ENCODE data around the gene C10orf143. TPM values are rescaled to one million over a fixed set of nuclear protein-coding genes. Genes with fewer than 3 reads are reported as not detected.
A peak's percentile ranks its signal among the peaks of the same experiment; 100 is the strongest.

The C10orf143 gene
- total and polyA plus RNA-seq, 2 of the 8 experiments (the other 6 are each of a cell fraction or from before 2014, with no cell fraction given): 1.6 to 2.0 TPM

DNA sequence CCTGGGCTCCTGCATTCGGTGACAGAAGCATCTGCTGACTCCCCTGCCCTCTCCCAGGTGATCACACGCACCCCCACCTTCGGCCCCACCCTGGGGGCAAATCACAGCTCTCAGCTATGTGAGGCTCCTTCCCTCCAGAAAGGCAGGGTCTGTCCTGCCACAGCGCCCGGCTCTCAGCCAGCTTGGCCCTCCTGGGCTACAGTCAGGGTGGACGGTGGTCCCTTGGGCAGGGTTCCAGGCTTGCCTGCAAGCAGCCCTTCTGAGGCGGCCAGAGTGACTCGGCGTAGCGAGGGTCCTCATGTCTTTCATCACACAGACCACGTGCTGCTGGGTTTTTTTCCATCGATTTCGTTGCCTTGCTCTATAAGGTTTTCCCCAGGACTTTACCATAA, 93.0 kb downstream of the C10orf143 start:
- no peak overlapping the region for H4K91ac ChIP-seq (replicated peaks; ENCODE audit: insufficient read length, low read length)
- ChIA-PET CTCF (ENCODE audit: partially characterized antibody) (no interaction called here), POLR2A (ENCODE audit: partially characterized antibody) (no interaction called here)
- H2BK5ac ChIP-seq (ENCODE audit: low read depth, low read length): no peak overlapping the region
- no peak overlapping the region for H3K27ac ChIP-seq (ENCODE audit: low read depth, low read length)
- H3K23me2 ChIP-seq (ENCODE audit: low read depth, low read length): no peaks in the 10 kb centered on the region
- no peak for FAIRE-seq
- H2BK15ac ChIP-seq (ENCODE audit: low read length): no peak overlapping the region
- no peak overlapping the region for H3K4ac ChIP-seq (replicated peaks; ENCODE audit: insufficient read length, low read depth, low read length)
- H2BK120ac ChIP-seq (replicated peaks; ENCODE audit: low read depth, low read length): no peak overlapping the region
- no peaks in the 10 kb centered on the region for H3K79me2 ChIP-seq (ENCODE audit: control insufficient read depth in 1 of 2, insufficient read depth in 2 of 2, low read length in 2 of 2)
- no peaks in the 10 kb centered on the region for H3K9me3 ChIP-seq (ENCODE audit: insufficient read depth in 2 of 2, low read depth in 1 of 2, low read length in 1 of 2)
- WGBS, 2 experiments (ENCODE audit: extremely low coverage in 1 of 2, insufficient coverage in 1 of 2, insufficient read length in 1 of 2, insufficient replicate concordance in 2 of 2, low coverage in 1 of 2, low lambda C conversion rate in 2 of 2, missing lambda C conversion rate in 1 of 2): 92% methylated on average over 13 of the region's 13 CpGs; no CpG with 5 or more reads in 1 of the 2 experiments
- no peak for DNase-seq (ENCODE audit: low read depth in 1 of 2, low spot score in 2 of 2)
- no peak overlapping the region for H3K14ac ChIP-seq (ENCODE audit: insufficient read length)
- H3K27me3 ChIP-seq (replicated peaks in 1 of 4; ENCODE audit: control insufficient read depth in 3 of 4, extremely low read depth in 1 of 4, insufficient read depth in 3 of 4, low read length in 3 of 4): no peaks in the 10 kb centered on the region; a peak in 1 of 7 replicates
- H3K56ac ChIP-seq (replicated peaks; ENCODE audit: insufficient read length, low read depth, low read length): no peak overlapping the region
- H3K36me3 ChIP-seq (ENCODE audit: control insufficient read depth in 2 of 4, insufficient read depth in 4 of 4, low read length in 3 of 4): no peaks in the 10 kb centered on the region
- no peak overlapping the region for H2AFZ ChIP-seq (ENCODE audit: low read length)
- H2BK12ac ChIP-seq (ENCODE audit: low read depth, low read length): no peak overlapping the region
- H2BK20ac ChIP-seq (ENCODE audit: low read length): no peak overlapping the region
- no peaks in the 10 kb centered on the region for H3K79me1 ChIP-seq (ENCODE audit: low read depth, low read length)
- no peak overlapping the region for H2AK5ac ChIP-seq (ENCODE audit: low read depth, low read length)
- H3K4me2 ChIP-seq (ENCODE audit: insufficient read depth in 1 of 2, low read depth in 2 of 2, low read length in 2 of 2): no peak overlapping the region
- H4K20me1 ChIP-seq (replicated peaks in 1 of 2; ENCODE audit: control insufficient read depth in 1 of 2, insufficient read depth in 2 of 2, low read length in 2 of 2): no peaks in the 10 kb centered on the region
- no peak overlapping the region for H3K18ac ChIP-seq (ENCODE audit: extremely low read depth, low read length)
- H3K9ac ChIP-seq (replicated peaks in 1 of 4; ENCODE audit: extremely low read depth in 1 of 4, low read depth in 3 of 4, low read length in 3 of 4): no peak overlapping the region
- H4K8ac ChIP-seq (ENCODE audit: extremely low read depth, insufficient read depth, low read length): peak overlapping the region; percentile 40; the same call in 1 of the 2 replicates
- H3K4me1 ChIP-seq (replicated peaks in 1 of 4; ENCODE audit: control insufficient read depth in 3 of 4, insufficient read depth in 4 of 4, low read length in 3 of 4): no peaks in the 10 kb centered on the region; a peak in 1 of 7 replicates
- H4K5ac ChIP-seq (ENCODE audit: insufficient read length, low read depth, low read length): no peak overlapping the region
- H3K23ac ChIP-seq (ENCODE audit: insufficient read length): no peak overlapping the region
- H3K4me3 ChIP-seq (ENCODE audit: extremely low read depth in 1 of 4, insufficient read depth in 2 of 4, low read depth in 3 of 4, low read length in 4 of 4): no peak overlapping the region
- TF ChIP-seq SUZ12 (IDR thresholded peaks at IDR 0.05; ENCODE audit: low read length) (no peak), JUN (IDR thresholded peaks at IDR 0.05; ENCODE audit: low read depth, low read length) (no peak)
- TF ChIP-seq, protein P1, sequence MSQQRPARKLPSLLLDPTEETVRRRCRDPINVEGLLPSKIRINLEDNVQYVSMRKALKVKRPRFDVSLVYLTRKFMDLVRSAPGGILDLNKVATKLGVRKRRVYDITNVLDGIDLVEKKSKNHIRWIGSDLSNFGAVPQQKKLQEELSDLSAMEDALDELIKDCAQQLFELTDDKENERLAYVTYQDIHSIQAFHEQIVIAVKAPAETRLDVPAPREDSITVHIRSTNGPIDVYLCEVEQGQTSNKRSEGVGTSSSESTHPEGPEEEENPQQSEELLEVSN (IDR thresholded peaks at IDR 0.05): no peak

All from H1 (cell line).